T-cell (primary cell): Measurements from ENCODE around the gene CCDC78. TPM values are rescaled to one million over a fixed set of nuclear protein-coding genes. Genes with fewer than 3 reads are reported as not detected.

Experiments used
- ATAC-seq, 4 experiments: fragments of 200-7000 bp in 3 of 4; fragments of 150-1000 bp in 1 of 4; cut with Tn5 transposase; replicated peaks in 1 of 4; 1 replicate in 3 of 4; 2 replicates in 1 of 4; pipeline ENCODE4 v1.10.0; 2021; ENCODE audit warnings: moderate library complexity in 3 of 4, mild to moderate bottlenecking in 2 of 4, moderate number of reproducible peaks in 1 of 4
- CTCF ChIA-PET, 2 donors: fragments of 300-600 bp; sonication (Branson Sonifier 250); formaldehyde crosslinking; loops; one replicate each; lab custom pipeline; 2022; ENCODE audit warnings: antibody characterized with exemption in 2 of 2; lab: Charles Lee
- POLR2A ChIA-PET, 2 donors: fragments of 300-600 bp; sonication (Branson Sonifier 250); formaldehyde crosslinking; loops; one replicate each; lab custom pipeline; 2022; ENCODE audit warnings: antibody characterized with exemption in 2 of 2; lab: Charles Lee
- DNase-seq, 35 experiments: peaks; one replicate each; pipeline versions ENCODE4 v3.0.0 to v3.0.0-alpha.2; 2013 to 2023
- H3K27ac ChIP-seq: one replicate; pipeline ENCODE4 v1.5.1; 2013; ENCODE audit warnings: low read length
- H3K27me3 ChIP-seq, 2 experiments: replicated peaks in 1 of 2; 1 replicate in 1 of 2; 2 replicates in 1 of 2; pipeline versions ENCODE4 v1.6.1 to v1.7.0; 2013; ENCODE audit warnings: low read length in 1 of 2, mixed read lengths in 1 of 2; ENCODE audit not compliant: control insufficient read depth in 2 of 2, insufficient read depth in 2 of 2; ENCODE audit errors: extremely low read depth in 1 of 2
- H3K36me3 ChIP-seq, 2 donors: 1 replicate in 1 of 2; 2 replicates in 1 of 2; pipeline versions ENCODE4 v1.6.1 to v1.7.0; 2013; ENCODE audit warnings: low read length in 1 of 2; ENCODE audit not compliant: control insufficient read depth in 2 of 2, insufficient read depth in 1 of 2; ENCODE audit errors: extremely low read depth in 1 of 2
- H3K4me1 ChIP-seq, 2 experiments: 1 replicate in 1 of 2; 2 replicates in 1 of 2; pipeline versions ENCODE4 v1.6.1 to v1.7.0; 2013; ENCODE audit warnings: low read length in 2 of 2, mixed read lengths in 1 of 2; ENCODE audit not compliant: insufficient read depth in 2 of 2, control insufficient read depth in 1 of 2; ENCODE audit errors: extremely low read depth in 1 of 2
- H3K4me3 ChIP-seq, 2 donors: 1 replicate in 1 of 2; 2 replicates in 1 of 2; pipeline versions ENCODE4 v1.5.1 to v1.7.0; 2013; ENCODE audit warnings: mild to moderate bottlenecking in 2 of 2, low read length in 1 of 2, moderate library complexity in 1 of 2; ENCODE audit not compliant: control insufficient read depth in 1 of 2; ENCODE audit errors: extremely low read depth in 1 of 2
- H3K9me3 ChIP-seq: 2 replicates; pipeline ENCODE4 v1.7.0; 2013
- H3K27ac Mint-ChIP-seq, 2 donors: one replicate each; pipeline ENCODE4 v1.8.0; 2020 to 2021; ENCODE audit warnings: mild to moderate bottlenecking in 2 of 2, mixed read lengths in 2 of 2
- H3K27me3 Mint-ChIP-seq, 2 donors: one replicate each; pipeline ENCODE4 v1.8.0; 2021 to 2022; ENCODE audit warnings: mixed read lengths in 2 of 2
- H3K36me3 Mint-ChIP-seq: one replicate; pipeline ENCODE4 v1.8.0; 2021; ENCODE audit warnings: mixed read lengths
- H3K4me1 Mint-ChIP-seq, 3 donors: one replicate each; pipeline ENCODE4 v1.8.0; 2020 to 2022; ENCODE audit warnings: mixed read lengths in 3 of 3, mild to moderate bottlenecking in 1 of 3
- H3K4me3 Mint-ChIP-seq, 3 donors: one replicate each; pipeline ENCODE4 v1.8.0; 2020 to 2022; ENCODE audit warnings: mild to moderate bottlenecking in 3 of 3, mixed read lengths in 3 of 3, moderate library complexity in 3 of 3
- H3K9me3 Mint-ChIP-seq, 3 donors: one replicate each; pipeline ENCODE4 v1.8.0; 2020 to 2022; ENCODE audit warnings: mixed read lengths in 3 of 3
- WGBS: methylation state at CpG from one replicate; pipeline ENCODE4 v1.1.5; 2013; ENCODE audit warnings: missing lambda C conversion rate; ENCODE audit not compliant: insufficient coverage; 5-methylcytosine and 5-hydroxymethylcytosine counted together
- total RNA-seq, 35 experiments: library from RNA in 6 of 35; stranded (reverse) in 6 of 35; fragments of 120-200 nt in 1 of 35; gene quantifications; one replicate each; pipeline versions ENCODE4 v1.2.1 to v1.2.4 and lab custom pipeline; 2013 to 2026

The CCDC78 gene
- total RNA-seq, 5 donors from 2014 or later (not counting 1 experiment from before 2014, with no cell fraction given): 3.1 to 17.1 (median 8.6) TPM

GRCh38 chr16:711084-711483 lies 15.2 kb downstream of the CCDC78 start:
- Mint-ChIP-seq H3K27me3 (peaks cover 25 to 49% of the 10 kb centered on the region in 2 donors), H3K4me1 (peaks cover 3 to 18% (median 5%) of the 10 kb centered on the region in 3 donors), H3K36me3 (no peaks in the 10 kb centered on the region), H3K4me3 (no peak overlapping the region), H3K27ac (no peak overlapping the region), H3K9me3 (no peaks in the 10 kb centered on the region)
- Histone ChIP-seq H3K9me3 (no peaks in the 10 kb centered on the region), H3K4me1 (peaks cover 0 to 28% of the 10 kb centered on the region in 2 experiments), H3K4me3 (no peak overlapping the region), H3K27ac (no peak overlapping the region), H3K36me3 (no peaks in the 10 kb centered on the region), H3K27me3 (peaks cover 8 to 76% of the 10 kb centered on the region in 2 experiments)
- ATAC-seq (no peak), DNase-seq (no peak)
- ChIA-PET CTCF (interaction anchor here in 1 of 2 donors (2.1 kb wide), 1 partner anchor 16 kb away, joined by 5 read pairs; no protein-coding TSS in a partner anchor), POLR2A (no interaction called here)
- 74% methylated on average over 11 of the region's 12 CpGs for WGBS

GRCh38 chr16:710500-711075 lies 15.7 kb downstream of the CCDC78 start:
- Mint-ChIP-seq H3K27ac (no peak overlapping the region), H3K4me1 (peaks cover 0 to 15% (median 3%) of the 10 kb centered on the region in 3 donors), H3K4me3 (no peak overlapping the region), H3K27me3 (peaks cover 25 to 49% of the 10 kb centered on the region in 2 donors), H3K36me3 (no peaks in the 10 kb centered on the region), H3K9me3 (no peaks in the 10 kb centered on the region)
- Histone ChIP-seq H3K4me1 (peaks cover 0 to 25% of the 10 kb centered on the region in 2 experiments), H3K9me3 (no peaks in the 10 kb centered on the region), H3K27me3 (peaks cover 8 to 74% of the 10 kb centered on the region in 2 experiments), H3K36me3 (no peaks in the 10 kb centered on the region), H3K4me3 (no peak overlapping the region), H3K27ac (no peak overlapping the region)
- DNase-seq: no peak
- WGBS: 73% methylated on average over 18 of the region's 21 CpGs
- ATAC-seq: no peak
- POLR2A ChIA-PET: no interaction called here
- CTCF ChIA-PET: interaction anchor here in 1 of 2 donors (2.1 kb wide), 1 partner anchor 15 kb away, joined by 5 read pairs; no protein-coding TSS in a partner anchor

GRCh38 chr16:709566-710499 lies 16.4 kb downstream of the CCDC78 start:
- ChIA-PET CTCF (interaction anchor here in 1 of 2 donors (2.1 kb wide), 1 partner anchor 15 kb away, joined by 5 read pairs; no protein-coding TSS in a partner anchor), POLR2A (no interaction called here)
- DNase-seq: no peak
- Histone ChIP-seq H3K9me3 (no peaks in the 10 kb centered on the region), H3K27me3 (peaks cover 8 to 77% of the 10 kb centered on the region in 2 experiments), H3K4me1 (peaks cover 0 to 28% of the 10 kb centered on the region in 2 experiments), H3K27ac (no peak overlapping the region), H3K4me3 (no peak overlapping the region), H3K36me3 (no peaks in the 10 kb centered on the region)
- no peak for ATAC-seq
- Mint-ChIP-seq H3K36me3 (no peaks in the 10 kb centered on the region), H3K27ac (no peak overlapping the region), H3K4me3 (no peak overlapping the region), H3K27me3 (peaks cover 25 to 49% of the 10 kb centered on the region in 2 donors), H3K9me3 (no peaks in the 10 kb centered on the region), H3K4me1 (peaks cover 0 to 15% (median 3%) of the 10 kb centered on the region in 3 donors)
- WGBS: 46% methylated on average over 26 of the region's 30 CpGs

GRCh38 chr16:708959-709358 lies 17.3 kb downstream of the CCDC78 start:
- Mint-ChIP-seq H3K27me3 (peaks cover 25 to 51% of the 10 kb centered on the region in 2 donors), H3K36me3 (no peaks in the 10 kb centered on the region), H3K4me1 (peaks cover 0 to 13% (median 3%) of the 10 kb centered on the region in 3 donors), H3K27ac (no peak overlapping the region), H3K4me3 (no peak overlapping the region), H3K9me3 (no peaks in the 10 kb centered on the region)
- H3K36me3 ChIP-seq: no peaks in the 10 kb centered on the region
- CTCF ChIA-PET: no interaction called here
- no peak overlapping the region for H3K27ac ChIP-seq
- POLR2A ChIA-PET: no interaction called here
- WGBS: 82% methylated on average over 3 of the region's 4 CpGs
- H3K27me3 ChIP-seq: peaks cover 8 to 78% of the 10 kb centered on the region in 2 experiments
- peaks cover 0 to 23% of the 10 kb centered on the region in 2 experiments for H3K4me1 ChIP-seq
- no peak overlapping the region for H3K4me3 ChIP-seq
- DNase-seq (no peak), ATAC-seq (no peak)
- no peaks in the 10 kb centered on the region for H3K9me3 ChIP-seq

- peaks cover 0 to 11% (median 3%) of the 10 kb centered on the region in 3 donors for H3K4me1 Mint-ChIP-seq
- Histone ChIP-seq H3K4me1 (peaks cover 0 to 23% of the 10 kb centered on the region in 2 experiments), H3K27ac (no peak overlapping the region), H3K9me3 (no peaks in the 10 kb centered on the region), H3K27me3 (peaks cover 8 to 83% of the 10 kb centered on the region in 2 experiments), H3K36me3 (no peaks in the 10 kb centered on the region), H3K4me3 (no peak overlapping the region)
- 60% methylated on average over 3 of the region's 3 CpGs for WGBS
- ChIA-PET POLR2A (no interaction called here), CTCF (interaction anchor here in 1 of 2 donors (0.6 kb wide), 1 partner anchor 11 kb away, joined by 4 read pairs; no protein-coding TSS in a partner anchor)
- DNase-seq (no peak), ATAC-seq (no peak)
- H3K27ac Mint-ChIP-seq: no peak overlapping the region
- H3K27me3 Mint-ChIP-seq: peaks cover 25 to 55% of the 10 kb centered on the region in 2 donors
- H3K36me3 Mint-ChIP-seq: no peaks in the 10 kb centered on the region
- no peaks in the 10 kb centered on the region for H3K9me3 Mint-ChIP-seq
- H3K4me3 Mint-ChIP-seq: peak overlapping the region in 1 of 3 donors; percentile 29
Measured at GRCh38 chr16:708019-708418, 18.2 kb downstream of the CCDC78 start.

- H3K36me3 ChIP-seq: no peaks in the 10 kb centered on the region
- no peaks in the 10 kb centered on the region for H3K9me3 ChIP-seq
- DNase-seq (no peak), ATAC-seq (no peak)
- peaks cover 8 to 92% of the 10 kb centered on the region in 2 experiments for H3K27me3 ChIP-seq
- H3K27ac Mint-ChIP-seq: no peak overlapping the region
- H3K4me1 ChIP-seq: peaks cover 0 to 23% of the 10 kb centered on the region in 2 experiments
- peak overlapping the region in 2 of 3 donors; percentile 13 to 54 for H3K4me3 Mint-ChIP-seq
- ChIA-PET CTCF (interaction anchor here in 1 of 2 donors (0.6 kb wide), 1 partner anchor 12 kb away, joined by 4 read pairs; no protein-coding TSS in a partner anchor), POLR2A (no interaction called here)
- peaks cover 28 to 60% of the 10 kb centered on the region in 2 donors for H3K27me3 Mint-ChIP-seq
- H3K9me3 Mint-ChIP-seq: no peaks in the 10 kb centered on the region
- 36% methylated on average over 10 of the region's 14 CpGs for WGBS
- peaks cover 0 to 11% (median 5%) of the 10 kb centered on the region in 3 donors for H3K4me1 Mint-ChIP-seq
- no peak overlapping the region for H3K27ac ChIP-seq
- H3K4me3 ChIP-seq: no peak overlapping the region
- H3K36me3 Mint-ChIP-seq: no peaks in the 10 kb centered on the region
Measured at GRCh38 chr16:707062-707538, 19.1 kb downstream of the CCDC78 start.
